Stimulated activated CD8-positive, alpha-beta memory T cell treated with anti-CD3 and anti-CD28 coated beads, Interleukin-4, amount 100 ng/mL, for 24 hours (primary cell): Measurements from ENCODE around the gene ZNF543.
"Not testable (repeated sequence)": the region's sequence is repeated elsewhere in the genome, so short reads cannot be mapped to it uniquely, and the experiment has no call there.

ENCODE experiments used
- DNase-seq: peaks from one replicate; pipeline ENCODE4 v3.0.0-alpha.2; 2020; ENCODE audit warnings: low read depth

Gene ZNF543

DNA sequence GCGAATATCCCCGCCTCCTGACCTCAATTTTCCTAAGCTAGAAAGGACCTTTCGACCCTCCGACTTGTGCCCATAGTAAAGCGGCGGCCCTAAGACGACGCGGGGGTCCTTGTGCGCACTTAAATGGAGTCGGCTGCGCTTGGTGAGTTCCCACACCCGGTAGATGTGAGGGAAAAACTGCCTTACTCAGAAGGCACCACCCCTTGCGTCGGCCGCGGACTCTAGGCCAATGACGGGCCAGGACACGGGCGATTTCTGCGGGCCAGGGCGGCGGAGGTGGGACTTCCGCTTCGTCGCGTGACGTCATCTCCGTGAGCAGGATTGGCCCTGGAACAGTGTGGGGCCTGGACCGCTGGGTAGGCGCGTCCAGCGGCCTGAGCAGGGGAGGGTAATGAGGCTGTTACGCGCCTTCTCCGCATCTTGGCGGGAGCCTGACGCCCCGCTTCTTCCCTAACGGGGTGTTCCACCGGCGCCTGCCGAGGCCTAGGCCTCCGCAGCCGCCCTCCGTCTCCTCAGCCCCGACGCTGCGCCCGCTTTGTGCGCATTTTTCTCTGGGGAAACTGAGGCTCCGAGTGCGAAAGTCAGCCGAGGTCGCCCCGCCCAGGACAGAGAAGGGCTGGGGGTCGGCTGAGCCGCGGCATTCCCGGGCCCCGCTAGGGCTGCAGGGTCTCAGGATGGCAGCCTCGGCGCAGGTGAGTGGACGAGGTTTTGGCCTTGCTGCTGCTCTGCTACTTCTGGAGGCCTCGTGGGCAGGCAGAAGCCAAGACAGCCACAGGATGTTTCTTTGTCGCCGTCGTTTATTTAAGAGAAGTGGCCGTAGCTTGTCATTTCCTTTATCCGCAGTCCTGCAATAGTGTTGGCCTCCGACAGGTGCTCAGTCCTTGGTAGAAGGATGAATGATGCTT lies at the start of gene ZNF543:
ZNF543 (plus strand) TSS at position 293 of the 905 bp plus-strand sequence; CDS start at position 675, 382 bp downstream.
- DNase-seq = peak; percentile 87

DNA sequence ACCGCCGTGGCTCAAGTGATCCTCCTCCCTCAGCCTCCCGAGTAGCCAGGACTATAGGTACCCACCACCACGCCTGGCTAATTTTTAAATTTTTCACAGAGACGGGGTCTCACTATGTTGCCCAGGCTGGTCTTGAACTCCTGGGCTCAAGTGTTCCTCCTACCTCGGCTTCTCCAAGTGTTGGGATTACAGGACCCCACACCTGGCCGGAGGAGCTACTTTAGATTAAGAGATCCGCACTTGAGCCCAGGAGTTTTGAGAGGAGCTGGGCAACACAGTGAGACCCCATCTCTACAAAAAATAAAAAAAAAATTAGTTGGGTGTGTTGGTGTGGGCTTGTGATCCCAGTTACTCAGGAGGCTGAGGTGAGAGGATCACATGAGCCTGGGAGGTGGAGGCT lies 49.0 kb upstream of the ZNF543 start:
- DNase-seq = no peak

DNA sequence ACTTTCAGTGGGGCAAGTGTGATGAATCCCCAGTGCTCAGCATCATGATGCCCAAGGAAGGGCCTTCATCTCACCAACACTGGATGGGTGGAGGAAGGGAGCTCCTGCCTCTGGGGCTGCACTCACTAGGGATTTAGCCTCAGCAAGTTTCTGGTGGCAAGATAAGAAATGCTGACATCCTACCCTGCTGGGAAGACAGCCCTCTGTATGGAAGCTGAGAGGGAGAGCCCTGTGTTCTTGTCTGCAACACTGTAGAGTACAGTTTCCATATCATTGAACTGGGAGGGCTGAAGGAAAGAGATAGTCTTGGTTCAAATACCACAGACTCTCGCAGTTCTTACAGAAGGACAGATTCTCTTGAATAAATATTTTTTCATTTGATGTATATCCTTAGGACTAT lies 47.3 kb upstream of the ZNF543 start:
- DNase-seq = no peak

DNA sequence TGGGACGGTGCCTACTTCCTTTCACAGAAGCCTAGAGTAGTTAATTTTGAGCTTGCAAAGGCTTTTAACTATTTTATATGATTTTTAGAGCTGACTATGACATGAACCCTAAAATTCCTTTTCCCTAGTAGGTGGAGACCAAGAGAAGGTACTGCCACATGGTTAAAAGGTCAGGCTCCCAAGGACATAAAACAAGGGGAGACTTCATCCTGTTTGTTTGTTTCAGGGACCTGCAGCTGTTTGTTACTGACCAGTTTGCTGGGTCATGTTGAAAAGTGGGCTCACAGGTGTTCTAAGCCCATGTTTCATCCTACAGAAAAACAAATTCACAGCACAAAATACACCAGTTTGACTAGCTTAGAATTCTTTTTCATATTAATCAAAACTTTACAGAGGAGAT lies 43.8 kb upstream of the ZNF543 start:
- no peak for DNase-seq

DNA sequence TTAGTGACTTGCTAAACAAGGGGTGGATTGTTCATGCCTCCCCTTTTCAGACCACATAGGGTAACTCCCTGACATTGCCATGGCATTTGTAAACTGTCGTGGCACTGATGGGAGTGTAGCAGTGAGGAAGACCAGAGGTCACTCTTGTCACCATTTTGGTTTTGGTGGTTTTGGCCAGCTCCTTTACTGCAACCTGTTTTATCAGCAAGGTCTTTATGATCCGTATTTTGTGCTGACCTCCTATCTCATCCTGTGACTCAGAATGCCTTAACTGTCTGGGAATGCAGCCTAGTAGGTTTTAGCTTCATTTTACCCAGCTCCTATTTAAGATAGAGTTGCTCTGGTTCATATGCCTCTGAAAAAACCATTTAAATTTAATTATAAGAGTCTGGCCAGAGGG lies 41.8 kb upstream of the ZNF543 start:
- DNase-seq = not testable (repeated sequence)

DNA sequence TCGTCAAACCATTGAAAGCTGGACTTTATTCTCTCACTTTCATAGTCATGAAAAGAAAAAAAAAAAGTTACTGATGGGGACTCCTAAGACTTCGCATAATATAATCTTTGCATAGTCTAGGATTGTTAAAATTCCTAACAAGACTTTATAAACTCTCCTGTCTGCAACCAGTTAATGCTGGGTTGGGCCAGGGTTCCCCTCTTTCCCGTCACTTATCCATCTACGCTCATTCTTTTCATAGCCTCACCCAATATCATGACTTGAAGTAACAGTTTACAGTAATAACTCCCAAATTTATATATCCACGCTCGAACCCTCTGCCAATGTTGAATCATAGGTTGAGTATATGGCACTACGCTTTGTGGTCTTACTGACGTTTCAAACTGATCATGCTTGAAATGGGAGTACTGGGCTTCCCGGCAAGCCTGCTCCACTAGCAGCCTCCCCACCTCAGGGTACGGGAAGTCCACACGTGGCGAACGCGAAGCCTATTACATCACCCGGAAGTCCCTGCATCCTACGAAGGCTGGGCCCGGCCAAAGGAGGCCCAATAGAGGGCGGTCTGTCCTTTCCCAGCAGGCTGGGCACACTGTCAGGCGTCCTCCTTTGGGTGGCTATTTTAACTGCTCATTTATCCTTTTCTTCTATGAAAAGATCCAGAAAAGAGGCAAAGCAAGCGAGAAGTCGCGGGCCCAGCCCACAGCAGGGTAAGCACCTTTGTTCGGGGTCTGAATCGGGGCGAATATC lies 40.7 kb upstream of the ZNF543 start:
- DNase-seq = peak; percentile 64

DNA sequence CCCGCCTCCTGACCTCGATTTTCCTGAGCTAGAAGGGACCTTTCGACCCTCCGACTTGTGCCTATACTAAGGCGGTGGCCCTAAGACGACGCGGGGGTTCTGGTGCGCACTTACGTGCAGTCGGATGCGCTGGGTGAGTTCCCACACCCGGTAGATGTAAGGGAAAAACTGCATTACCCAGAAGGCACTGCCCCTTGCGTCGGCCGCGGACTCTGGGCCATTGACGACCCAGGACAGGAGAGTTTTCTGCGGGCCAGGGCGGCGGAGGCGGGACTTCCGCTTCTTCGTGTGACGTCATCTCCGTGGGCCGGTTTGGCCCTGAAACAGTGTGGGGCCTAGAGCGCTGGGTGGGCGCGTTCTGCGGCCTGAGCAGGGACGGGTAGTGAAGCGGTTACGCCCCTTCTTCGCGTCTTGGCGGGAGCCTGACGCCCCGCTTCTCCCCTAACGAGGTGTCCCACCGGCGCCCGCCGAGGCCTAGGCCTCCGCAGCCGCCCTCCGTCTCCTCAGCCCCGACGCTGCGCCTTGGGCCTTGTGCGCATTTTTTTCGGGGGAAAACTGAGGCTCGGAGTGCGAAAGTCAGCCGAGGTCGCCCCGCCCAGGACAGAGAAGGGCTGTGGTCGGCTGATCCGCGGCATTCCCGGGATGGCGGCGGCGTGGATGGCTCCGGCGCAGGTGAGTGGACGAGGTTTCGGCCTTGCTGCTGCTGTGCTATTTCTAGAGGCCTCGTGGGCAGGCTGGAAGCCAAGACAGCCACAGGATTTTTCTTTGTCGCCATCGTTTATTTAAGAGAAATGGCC lies 39.9 kb upstream of the ZNF543 start, which contains the start of gene ZNF460:
ZNF460 (plus strand) TSS at position 321 of the 797 bp plus-strand sequence; CDS start at position 643, 322 bp downstream.
- DNase-seq = peak; percentile 95

DNA sequence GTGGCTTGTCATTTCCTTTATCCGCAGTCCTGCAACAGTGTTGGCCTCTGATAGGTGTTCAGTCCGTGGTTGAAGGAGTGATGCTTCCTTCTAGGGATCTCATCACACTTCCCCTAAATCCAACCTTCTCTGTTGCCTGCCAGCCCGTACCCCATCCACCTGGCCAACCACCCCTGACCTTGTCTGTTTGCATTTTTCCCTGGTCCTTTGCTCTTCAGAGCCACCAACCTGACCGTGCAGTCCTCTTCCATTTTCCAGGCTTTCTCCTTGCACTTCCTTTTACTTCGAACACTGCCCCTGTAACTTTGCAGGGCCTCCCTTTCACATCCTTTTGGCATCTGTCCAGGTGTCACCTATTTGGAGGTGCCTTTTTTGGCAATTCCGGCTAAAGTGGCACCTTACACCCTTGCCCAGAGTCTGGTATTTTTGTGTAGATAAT lies 39.3 kb upstream of the ZNF543 start:
- DNase-seq = no peak

DNA sequence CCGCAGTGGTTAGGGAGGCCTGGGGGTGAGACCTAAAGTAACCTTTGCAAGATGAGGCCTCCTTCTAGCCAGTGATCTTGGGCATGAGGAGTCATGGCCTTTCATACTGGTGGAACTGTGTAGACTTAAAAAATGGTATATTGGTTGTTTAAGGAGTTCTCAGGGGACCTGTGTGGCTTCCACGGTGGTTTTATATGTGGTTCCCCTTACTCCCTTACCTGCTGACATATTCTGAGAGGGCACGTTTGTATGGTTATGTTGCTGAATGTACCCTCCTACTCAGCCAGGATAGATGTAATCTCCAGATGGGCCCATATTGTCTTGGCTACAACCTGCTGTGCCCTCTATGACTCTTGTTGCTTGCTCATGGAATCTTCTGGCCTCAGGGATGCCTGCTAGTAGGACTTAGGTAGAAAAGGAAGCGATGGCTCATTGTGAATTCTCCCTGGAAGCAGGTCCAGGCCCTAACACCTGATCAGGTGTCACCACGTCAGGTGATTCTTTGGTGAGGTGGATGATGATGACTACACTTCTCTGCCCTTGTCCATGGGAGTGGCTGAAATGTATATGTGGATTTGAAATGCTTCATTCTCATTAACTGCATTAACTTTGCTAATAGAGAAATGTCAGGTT lies 38.1 kb upstream of the ZNF543 start:
- no peak for DNase-seq

DNA sequence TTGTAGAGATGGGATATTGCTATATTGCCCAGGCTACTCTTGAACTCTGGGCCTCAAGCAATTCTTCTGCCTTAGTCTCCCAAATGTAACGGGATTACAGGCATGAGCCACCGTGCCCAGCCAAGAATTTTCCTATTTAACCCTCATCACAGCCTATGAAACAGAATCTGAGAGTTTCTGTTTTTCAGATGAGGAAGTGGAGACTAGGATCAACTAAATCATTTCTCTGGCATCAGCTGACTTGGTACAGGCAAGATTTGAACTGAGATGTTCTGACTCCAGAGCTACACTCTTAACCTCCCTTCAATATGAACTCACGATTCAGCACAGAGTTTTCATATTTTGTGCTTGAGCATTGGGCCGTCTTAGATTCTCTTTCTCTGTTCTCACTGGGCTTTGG lies 31.9 kb upstream of the ZNF543 start:
- no peak for DNase-seq

DNA sequence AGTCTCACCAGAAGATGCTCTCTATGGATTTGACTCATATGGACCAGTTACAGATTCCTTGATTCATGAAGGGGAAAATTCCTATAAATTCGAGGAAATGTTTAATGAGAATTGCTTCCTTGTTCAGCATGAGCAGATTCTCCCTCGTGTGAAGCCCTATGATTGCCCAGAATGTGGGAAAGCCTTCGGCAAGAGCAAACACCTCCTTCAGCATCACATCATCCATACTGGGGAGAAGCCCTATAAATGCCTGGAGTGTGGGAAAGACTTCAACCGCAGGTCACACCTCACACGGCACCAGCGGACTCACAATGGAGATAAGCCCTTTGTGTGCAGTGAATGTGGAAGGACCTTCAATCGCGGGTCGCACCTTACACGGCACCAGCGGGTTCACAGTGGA lies 29.3 kb upstream of the ZNF543 start:
- no peak for DNase-seq

DNA sequence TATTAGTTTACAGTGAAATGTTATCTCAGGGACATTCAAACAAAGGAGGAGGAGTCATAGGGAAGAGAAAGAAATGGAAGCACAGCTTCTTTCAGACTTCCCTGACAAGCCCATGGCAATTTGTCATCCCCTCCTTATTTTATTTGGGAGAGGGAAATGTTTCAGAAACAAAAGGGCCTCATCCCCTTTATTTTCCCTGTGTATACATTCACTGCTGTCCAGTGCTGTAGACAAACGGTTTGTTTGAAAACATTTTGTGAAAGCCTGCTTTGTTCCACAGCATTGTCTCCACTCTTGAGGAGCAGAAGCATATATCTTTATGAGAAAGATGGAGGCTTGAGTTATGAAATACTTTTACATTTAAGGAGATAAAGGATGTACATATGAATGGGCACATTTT lies 27.7 kb upstream of the ZNF543 start:
- DNase-seq = no peak

DNA sequence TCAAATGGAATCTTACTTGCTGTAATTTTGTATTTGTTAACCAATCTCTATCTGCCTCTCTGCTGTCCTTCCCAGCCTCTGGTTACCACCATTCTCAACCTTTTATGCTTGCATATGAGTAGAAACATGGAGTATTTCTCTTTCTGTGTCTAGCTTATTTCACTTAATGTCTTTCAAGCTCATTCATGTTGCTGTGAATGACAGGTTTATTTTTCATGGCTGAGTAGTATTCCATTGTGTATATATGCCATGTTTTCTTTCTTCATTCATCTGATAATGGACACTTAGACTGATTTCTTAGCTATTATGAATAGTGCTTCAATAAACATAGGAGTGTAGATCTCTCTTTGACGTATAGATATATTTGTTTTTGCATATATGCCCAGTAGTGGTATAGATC lies 26.6 kb upstream of the ZNF543 start:
- DNase-seq = no peak

DNA sequence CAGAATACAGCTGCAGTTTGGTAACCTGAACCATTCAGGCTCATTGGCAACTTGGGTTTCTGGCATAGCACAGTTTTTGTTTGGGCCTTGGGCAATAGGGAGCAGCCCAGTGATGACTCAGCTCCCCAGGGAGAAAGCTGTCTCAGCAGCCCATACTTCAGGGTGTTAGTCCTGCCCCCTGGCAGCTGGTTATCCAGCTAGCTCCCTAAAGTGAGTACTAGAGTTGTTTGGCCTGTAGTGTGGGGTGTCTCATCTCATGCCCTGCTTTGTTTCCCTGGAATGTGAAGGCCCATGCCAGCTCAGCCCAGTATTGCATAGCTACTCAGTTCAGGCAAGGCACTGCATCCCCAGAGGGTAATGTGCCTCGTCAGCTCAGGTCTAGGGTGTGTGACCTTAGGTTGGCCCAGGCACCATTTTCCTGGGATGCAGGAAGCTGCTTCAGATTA lies 18.2 kb upstream of the ZNF543 start:
- no peak for DNase-seq

DNA sequence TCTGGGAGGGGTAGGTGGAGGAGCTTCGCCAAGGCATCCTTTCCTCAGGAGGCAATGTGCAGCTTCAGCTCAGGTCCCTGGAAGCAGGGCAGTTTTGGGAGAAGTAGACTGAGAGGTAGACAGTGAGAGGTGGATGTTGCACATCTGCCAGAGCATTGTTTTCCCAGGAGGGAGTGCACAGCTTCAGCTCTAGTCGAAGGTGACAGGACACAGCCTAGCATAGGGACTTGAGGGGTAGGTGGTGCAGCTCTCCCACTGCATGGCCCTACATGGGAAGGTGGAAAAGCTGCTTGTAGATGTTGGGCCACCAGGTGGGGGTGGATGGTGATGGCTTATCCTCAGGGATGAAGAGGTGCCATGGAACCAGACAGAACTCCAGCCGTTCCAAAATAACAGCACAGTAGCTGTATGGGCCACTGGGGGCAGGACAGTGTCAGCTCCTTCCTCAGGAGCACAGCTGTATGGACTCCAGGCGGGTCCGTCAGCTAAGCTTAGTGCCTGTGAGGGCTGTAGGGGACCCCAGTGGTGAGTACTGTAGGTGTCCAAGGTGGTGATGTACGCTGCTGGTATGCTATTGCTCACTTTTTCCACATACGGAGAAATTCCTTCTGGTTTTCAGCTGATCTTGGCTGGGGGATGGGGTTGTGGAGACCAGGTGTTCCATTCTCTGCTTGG lies 17.4 kb upstream of the ZNF543 start:
- no peak for DNase-seq

DNA sequence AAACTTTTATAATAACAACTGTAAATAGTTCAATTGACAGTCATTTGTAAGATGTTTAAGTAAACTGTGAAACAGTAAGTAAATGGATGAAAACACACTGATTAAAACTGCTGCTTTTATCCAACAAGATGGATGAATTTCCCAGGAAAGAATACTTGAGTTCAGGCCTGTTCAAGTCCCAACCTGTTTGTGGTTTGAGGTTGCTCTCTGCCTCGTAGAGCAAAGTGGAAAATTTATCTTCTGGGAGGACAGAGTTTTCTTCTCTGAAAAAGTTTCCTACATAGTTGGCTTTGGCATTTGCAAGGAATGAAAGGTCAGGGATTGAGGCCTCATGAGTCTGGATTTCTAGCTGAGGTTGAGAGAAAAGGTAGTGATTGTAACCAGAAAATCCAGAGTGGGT lies 15.2 kb upstream of the ZNF543 start:
- DNase-seq = no peak

DNA sequence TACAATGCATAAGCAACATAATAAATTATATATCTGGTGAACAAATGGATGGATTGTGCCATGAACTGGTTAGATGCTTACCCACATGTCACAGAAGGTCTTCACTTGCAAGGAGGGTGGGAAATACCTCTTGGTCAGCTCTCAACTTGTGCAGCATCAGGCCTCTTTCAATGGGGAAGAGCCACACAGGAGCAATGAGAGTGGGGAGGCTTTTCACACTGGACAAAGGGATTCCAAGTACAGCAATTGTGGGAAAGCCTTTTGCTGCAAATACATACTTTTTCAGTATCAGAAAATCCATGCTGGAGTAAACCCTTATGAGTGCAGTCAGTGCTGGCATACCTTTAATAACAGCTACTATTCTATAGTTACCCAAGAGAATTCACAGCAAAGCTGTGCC lies 11.8 kb upstream of the ZNF543 start:
- DNase-seq = no peak

DNA sequence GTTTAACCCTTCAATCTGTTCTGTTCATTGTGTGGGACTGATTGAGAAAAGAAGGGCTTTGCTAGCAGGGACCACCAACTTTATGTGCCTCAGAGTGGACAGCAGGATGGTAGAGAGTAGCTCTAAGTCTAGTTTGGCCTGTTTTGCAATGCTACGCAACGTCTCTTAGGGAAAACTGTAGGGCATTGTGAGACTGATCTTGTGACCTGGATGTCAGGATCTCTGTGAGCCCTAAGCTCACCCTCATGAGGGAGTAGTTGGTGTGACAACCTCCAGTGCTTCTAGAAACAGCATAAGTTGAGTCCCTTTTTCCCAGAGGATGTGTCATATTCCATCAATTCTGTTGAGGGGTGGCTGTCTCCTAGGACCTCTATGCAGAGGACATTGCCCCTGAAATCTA lies 9.5 kb upstream of the ZNF543 start:
- DNase-seq = no peak

DNA sequence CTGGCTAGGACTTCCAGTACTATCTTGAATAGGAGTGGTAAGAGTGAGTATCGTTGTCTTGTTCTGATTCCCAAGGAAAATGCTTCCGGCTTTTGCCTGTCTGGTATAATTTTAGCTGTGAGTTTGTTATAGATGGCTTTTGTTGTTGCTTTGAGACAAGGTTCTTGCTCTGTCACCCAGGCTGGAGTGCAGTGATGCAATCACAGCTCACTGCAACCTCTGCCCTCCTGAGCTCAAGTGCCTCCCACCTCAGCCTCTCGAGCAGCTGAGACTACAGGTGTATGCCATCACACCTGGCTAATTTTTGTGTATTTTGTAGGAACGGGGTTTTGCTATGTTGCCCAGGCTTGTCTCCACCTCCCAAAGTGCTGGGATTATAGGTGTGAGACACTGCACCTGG lies 6.1 kb upstream of the ZNF543 start:
- no peak for DNase-seq

DNA sequence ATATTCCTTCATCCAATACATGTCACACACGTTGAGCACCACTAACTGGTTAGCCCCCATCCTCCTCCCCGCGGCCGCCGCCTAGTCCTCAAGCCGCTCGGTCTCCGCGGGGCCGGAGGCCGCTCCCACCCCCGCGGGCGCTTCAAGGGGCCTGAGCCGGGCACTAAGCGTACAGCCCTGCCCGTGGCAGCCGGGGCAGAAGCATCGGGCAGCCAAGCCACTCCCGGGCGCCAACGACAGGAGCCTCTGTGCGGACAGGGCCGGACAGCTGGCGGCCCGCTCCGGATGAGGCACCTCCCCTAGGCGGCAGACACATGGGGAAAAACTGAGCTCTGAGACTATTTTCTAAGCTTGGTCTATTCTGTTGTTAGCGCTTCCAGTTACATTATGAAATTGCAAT lies 2.8 kb upstream of the ZNF543 start:
- no peak for DNase-seq

DNA sequence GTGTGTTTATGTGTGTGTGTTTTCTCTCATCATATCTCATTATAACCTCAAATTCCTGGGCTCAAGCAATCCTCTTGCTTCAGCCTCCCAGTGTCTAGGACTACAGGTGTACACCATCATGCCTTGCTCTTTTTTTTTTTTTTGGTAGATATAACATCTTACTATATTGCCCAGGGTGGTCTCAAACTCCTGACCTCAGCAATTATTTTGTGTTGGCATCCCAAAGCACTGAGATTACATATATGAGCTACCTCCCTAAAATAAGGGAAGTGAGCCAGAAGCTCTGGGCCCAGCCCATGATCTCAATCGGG lies 448 bp upstream of the ZNF543 start:
- DNase-seq = no peak
